GM12801 (cell line): Measurements from ENCODE around the gene C2CD2L.

Experiments
- CTCF ChIP-seq: IDR thresholded peaks from one replicate; pipeline ENCODE4 v1.5.1; 2011; ENCODE audit warnings: control low read depth; ENCODE audit not compliant: insufficient read length; ENCODE audit errors: extremely low read depth

The C2CD2L gene

DNA sequence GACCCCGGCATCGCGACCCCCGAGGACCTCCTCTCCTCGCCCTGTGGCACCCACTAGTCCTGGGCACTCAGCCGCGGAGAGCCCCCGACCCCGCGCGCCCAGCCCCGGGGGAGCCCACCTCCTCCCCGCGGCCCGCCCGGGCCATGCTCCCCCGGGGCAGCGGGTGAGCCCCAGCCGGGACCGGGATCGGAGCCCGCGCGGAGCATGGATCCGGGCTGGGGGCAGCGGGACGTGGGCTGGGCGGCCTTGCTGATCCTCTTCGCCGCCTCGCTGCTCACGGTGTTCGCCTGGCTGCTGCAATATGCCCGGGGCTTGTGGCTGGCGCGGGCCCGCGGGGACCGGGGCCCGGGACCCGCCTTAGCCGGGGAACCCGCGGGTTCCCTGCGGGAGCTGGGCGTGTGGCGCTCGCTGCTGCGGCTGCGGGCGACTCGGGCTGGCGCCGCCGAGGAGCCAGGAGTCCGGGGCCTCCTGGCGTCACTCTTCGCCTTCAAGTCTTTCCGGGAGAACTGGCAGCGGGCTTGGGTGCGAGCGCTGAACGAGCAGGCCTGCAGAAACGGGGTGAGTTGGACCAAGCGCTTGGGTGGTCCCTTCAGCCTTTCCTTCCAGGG, 498 bp downstream of the C2CD2L start:
- TF ChIP-seq CTCF = no peak

GRCh38 chr11:119108146-119108856, 1.2 kb downstream of the C2CD2L start:
- TF ChIP-seq CTCF = no peak

DNA sequence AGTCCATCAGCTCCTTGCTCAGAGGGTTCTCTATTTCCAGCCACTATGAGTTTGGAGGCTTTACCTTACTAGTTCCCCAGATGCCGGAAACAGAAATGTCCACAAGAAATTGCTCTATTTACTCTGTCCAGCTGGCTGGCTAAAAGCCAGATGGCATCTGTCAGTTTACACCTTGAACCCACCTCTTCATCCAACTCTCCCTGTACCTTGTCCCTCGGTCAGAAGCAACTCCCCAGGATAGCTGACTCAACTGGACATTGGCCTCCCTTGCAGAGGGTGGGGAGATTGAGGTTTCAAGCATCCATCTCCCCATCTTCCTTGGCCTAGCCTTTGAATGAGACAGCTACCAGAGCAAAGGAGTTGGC, 1.7 kb downstream of the C2CD2L start:
- TF ChIP-seq CTCF = no peak

DNA sequence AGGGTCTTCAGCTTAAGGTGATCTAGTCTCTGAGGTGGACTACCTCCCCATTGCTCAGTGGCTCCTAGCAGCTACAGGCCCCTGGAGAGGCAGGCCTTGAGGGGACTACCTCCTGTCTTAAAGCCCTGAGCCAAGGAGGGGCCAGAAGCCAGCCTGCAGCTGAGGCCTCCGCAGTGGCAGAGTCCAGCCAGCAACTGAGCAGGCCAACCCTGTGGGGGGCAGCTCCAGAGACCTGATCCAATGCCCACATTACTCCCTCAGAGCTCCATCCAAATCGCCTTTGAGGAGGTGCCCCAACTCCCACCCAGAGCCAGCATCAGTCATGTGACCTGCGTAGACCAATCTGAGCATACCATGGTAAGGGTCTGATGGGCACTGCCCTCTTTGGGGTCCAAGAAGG, 2.7 kb downstream of the C2CD2L start:
- TF ChIP-seq CTCF = no peak

GRCh38 chr11:119110439-119110838, 3.3 kb downstream of the C2CD2L start:
- no peak for TF ChIP-seq CTCF

DNA sequence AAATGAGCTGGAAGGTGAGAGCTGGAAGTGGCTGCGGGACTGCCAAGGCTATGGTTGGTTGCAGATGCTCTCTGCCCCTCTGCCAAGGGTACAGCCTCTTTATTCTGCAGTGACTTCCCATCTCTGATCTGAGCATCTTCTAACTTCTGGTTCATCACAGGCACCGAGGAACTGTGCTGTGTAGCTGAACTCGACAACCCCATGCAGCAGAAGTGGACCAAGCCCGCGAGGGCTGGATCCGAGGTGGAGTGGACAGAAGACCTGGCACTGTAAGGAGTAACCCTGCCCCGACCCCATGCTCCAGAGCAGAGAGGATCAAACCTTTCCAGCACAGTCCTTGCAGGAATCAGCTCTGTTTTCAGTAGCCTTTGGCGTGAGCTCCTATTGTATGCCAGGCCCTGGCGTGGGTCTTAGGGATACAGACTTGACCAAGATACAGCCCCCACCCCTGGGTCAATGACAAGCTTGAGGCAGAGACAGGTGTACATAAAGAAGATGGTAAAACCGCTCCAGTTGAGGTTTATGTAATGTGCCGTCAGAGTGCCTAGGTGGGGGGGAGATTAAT, 4.3 kb downstream of the C2CD2L start:
- no peak for TF ChIP-seq CTCF

DNA sequence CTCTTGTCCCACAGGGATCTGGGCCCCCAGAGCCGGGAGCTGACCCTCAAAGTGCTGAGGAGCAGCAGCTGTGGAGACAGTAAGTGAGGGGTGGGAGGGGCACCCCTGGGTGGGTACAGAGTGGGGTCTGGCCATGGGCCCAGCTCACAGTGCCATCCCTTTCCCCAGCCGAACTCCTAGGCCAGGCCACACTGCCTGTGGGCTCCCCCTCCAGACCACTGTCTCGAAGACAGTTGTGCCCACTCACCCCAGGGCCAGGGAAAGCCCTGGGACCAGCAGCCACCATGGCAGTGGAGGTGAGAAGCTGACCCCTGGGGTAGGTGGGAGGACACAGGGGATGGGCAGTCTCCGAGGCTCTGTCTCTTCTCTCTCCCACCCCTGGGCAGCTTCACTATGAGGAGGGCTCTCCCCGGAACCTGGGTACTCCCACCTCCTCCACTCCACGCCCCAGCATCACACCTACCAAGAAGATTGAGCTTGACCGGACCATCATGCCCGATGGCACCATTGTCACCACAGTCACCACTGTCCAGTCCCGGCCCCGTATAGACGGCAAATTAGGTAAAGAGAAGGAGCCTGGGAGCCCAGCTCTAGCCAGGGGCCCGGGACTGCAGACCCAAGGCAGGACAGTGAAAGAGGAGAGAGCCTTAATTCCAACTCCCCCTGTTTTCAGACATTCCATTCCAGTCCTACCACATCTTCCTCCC, 5.3 kb downstream of the C2CD2L start:
- no peak for TF ChIP-seq CTCF
